Measurements from ENCODE around the gene OPTC. TPM values are rescaled to one million over a fixed set of nuclear protein-coding genes. Genes with fewer than 3 reads are reported as not detected.

Gene OPTC
- total RNA-seq, 1 donor from 2014 or later = not detected

DNA sequence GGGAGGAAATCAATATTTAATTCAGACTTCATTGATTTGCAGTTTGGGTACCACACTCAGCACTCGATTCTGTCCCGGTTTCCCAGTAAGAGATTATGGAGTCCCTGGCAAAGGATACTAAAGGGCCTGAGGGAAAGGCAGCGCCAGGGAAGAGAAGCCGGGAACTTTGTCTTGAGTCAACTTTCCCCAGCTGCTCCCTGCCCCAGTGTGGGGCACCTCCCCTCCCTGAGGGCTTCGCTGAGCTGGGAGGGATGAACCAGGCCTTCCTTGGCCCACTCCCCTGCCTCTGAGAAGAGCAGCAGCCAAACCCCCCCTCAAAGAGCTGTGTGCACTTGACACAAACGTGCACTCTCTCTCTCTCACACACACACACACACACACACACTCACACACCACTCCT, 32.6 kb downstream of the OPTC start:
- H3K4me1 Mint-ChIP-seq (ENCODE audit: low read depth) = peaks cover under 1% of the 10 kb centered on the region
- no peak overlapping the region for H3K4me3 Mint-ChIP-seq (ENCODE audit: low read depth)
- H3K27me3 Mint-ChIP-seq = peaks cover 19% of the 10 kb centered on the region
- no peaks in the 10 kb centered on the region for H3K9me3 Mint-ChIP-seq (ENCODE audit: low read depth)
- DNase-seq (ENCODE audit: low spot score, unreplicated experiment) = no peak
- TF ChIP-seq, protein P1, sequence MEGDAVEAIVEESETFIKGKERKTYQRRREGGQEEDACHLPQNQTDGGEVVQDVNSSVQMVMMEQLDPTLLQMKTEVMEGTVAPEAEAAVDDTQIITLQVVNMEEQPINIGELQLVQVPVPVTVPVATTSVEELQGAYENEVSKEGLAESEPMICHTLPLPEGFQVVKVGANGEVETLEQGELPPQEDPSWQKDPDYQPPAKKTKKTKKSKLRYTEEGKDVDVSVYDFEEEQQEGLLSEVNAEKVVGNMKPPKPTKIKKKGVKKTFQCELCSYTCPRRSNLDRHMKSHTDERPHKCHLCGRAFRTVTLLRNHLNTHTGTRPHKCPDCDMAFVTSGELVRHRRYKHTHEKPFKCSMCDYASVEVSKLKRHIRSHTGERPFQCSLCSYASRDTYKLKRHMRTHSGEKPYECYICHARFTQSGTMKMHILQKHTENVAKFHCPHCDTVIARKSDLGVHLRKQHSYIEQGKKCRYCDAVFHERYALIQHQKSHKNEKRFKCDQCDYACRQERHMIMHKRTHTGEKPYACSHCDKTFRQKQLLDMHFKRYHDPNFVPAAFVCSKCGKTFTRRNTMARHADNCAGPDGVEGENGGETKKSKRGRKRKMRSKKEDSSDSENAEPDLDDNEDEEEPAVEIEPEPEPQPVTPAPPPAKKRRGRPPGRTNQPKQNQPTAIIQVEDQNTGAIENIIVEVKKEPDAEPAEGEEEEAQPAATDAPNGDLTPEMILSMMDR (IDR thresholded peaks at IDR 0.05; ENCODE audit: unreplicated experiment) = no peak
- no peak overlapping the region for H3K27ac Mint-ChIP-seq
- no peaks in the 10 kb centered on the region for H3K36me3 Mint-ChIP-seq (ENCODE audit: insufficient read depth)

DNA sequence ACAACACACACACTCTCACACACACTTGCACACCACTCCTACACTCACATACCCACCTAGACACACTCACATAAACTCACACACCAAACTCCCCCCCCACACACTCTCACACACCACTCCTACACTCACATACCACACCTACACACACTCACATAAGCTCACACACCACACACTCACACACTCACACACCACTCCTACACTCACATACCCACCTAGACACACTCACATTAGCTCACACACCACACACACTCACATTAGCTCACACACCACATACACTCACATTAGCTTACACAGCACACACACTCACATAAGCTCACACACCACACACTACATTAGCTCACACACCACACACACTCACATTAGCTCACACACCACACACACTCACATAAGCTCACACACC, 33.1 kb downstream of the OPTC start:
- Mint-ChIP-seq H3K4me1 (ENCODE audit: low read depth) (no peaks in the 10 kb centered on the region), H3K27ac (no peak overlapping the region), H3K27me3 (peaks cover 20% of the 10 kb centered on the region), H3K9me3 (ENCODE audit: low read depth) (no peaks in the 10 kb centered on the region), H3K36me3 (ENCODE audit: insufficient read depth) (no peaks in the 10 kb centered on the region), H3K4me3 (ENCODE audit: low read depth) (no peak overlapping the region)
- no peak for DNase-seq (ENCODE audit: low spot score, unreplicated experiment)
- TF ChIP-seq, protein P1 (IDR thresholded peaks at IDR 0.05; ENCODE audit: unreplicated experiment) = no peak

DNA sequence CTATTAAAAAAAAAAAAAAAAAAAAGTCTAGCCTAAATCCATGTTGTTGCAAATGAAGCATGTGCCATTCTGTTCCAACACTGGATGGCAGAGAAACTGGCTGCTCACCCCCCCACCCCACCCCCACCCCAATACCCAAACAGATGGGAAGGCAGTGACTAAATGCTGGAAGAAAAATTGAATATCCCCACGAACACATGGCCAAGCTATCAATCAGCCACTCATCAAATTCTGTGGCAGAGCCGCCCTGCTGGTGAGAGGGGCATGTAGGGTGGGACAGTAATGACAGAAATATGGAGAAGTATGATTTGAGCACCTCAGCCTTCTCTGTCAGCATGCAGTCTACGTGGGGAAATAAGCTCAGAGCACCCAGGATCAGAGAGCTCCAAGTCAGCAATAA, 34.1 kb downstream of the OPTC start:
- H3K27ac Mint-ChIP-seq = no peak overlapping the region
- no peak overlapping the region for H3K4me3 Mint-ChIP-seq (ENCODE audit: low read depth)
- no peak for DNase-seq (ENCODE audit: low spot score, unreplicated experiment)
- TF ChIP-seq, protein P1 (IDR thresholded peaks at IDR 0.05; ENCODE audit: unreplicated experiment) = no peak
- H3K4me1 Mint-ChIP-seq (ENCODE audit: low read depth) = no peaks in the 10 kb centered on the region
- H3K36me3 Mint-ChIP-seq (ENCODE audit: insufficient read depth) = no peaks in the 10 kb centered on the region
- H3K27me3 Mint-ChIP-seq = peaks cover 18% of the 10 kb centered on the region
- H3K9me3 Mint-ChIP-seq (ENCODE audit: low read depth) = no peaks in the 10 kb centered on the region

DNA sequence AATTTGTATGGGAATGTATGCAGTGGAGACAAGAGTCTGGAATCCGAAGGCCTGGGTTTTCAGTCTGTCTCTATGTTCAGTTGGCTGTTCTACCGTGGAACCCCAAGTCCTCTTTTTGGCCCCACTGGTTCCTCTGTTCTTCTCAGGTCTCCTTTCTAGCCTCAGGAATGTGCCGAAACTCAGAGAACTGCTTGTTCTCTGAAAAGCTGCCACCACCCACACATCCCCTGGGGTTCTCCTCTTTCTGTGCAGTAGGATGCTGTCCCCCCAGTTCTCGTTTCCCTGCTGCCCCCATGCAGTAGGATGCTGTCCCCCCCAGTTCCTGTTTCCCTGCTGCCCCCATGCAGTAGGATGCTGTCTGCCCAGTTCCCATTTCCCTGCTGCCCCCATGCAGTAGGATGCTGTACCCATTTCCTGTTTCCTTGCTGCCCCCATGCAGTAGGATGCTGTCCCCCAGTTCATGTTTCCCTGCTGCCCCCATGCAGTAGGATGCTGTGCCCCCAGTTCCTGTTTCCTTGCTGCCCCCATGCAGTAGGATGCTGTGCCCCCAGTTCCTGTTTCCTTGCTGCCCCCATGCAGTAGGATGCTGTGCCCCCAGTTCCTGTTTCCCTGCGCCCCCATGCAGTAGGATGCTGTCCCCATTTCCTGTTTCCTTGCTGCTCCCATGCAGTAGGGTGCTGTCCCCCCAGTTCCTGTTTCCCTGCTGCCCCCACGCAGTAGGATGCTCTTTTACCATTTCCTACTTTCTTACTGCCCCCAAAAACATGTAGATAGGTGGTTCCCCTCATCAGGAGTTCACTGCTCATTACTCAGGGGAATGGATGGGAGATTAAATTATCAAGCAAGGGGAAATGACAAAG, 35.3 kb downstream of the OPTC start:
- Mint-ChIP-seq H3K4me3 (ENCODE audit: low read depth) (no peak overlapping the region), H3K36me3 (ENCODE audit: insufficient read depth) (no peaks in the 10 kb centered on the region), H3K27me3 (peaks cover 20% of the 10 kb centered on the region), H3K9me3 (ENCODE audit: low read depth) (no peaks in the 10 kb centered on the region), H3K4me1 (ENCODE audit: low read depth) (no peaks in the 10 kb centered on the region), H3K27ac (no peak overlapping the region)
- DNase-seq (ENCODE audit: low spot score, unreplicated experiment) = no peak
- TF ChIP-seq, protein P1 (IDR thresholded peaks at IDR 0.05; ENCODE audit: unreplicated experiment) = no peak

DNA sequence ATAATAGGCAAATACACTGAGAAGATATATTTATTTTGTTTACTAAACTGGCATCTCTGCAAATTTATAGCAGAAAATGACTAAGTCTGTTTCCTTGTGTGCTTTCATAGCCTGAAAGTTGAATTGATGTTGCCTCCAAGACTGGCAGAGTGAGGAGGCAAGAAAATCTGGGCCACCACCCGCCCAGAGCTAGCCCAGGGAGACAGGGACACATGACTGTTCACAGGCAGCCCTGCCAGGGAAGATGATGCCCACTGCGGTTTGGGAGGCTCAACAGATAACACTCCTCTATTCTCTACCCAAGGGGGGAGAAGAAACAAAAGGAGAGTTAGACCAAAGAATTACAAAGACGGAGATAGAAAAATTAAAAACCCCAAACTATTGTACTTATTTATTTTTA, 37.1 kb downstream of the OPTC start:
- DNase-seq (ENCODE audit: low spot score, unreplicated experiment) = no peak
- H3K36me3 Mint-ChIP-seq (ENCODE audit: insufficient read depth) = no peaks in the 10 kb centered on the region
- H3K27me3 Mint-ChIP-seq = peaks cover 29% of the 10 kb centered on the region
- no peak overlapping the region for H3K27ac Mint-ChIP-seq
- no peak overlapping the region for H3K4me3 Mint-ChIP-seq (ENCODE audit: low read depth)
- no peaks in the 10 kb centered on the region for H3K4me1 Mint-ChIP-seq (ENCODE audit: low read depth)
- TF ChIP-seq, protein P1 (IDR thresholded peaks at IDR 0.05; ENCODE audit: unreplicated experiment) = no peak
- H3K9me3 Mint-ChIP-seq (ENCODE audit: low read depth) = no peaks in the 10 kb centered on the region
